GM21390 (cell line): ENCODE data around the gene ESRRA.

ENCODE experiments used
- ATAC-seq: cut with Tn5 transposase; IDR thresholded peaks from one replicate; pipeline ENCODE4 v1.9.1; 2021; ENCODE audit not compliant: unreplicated experiment

ESRRA gene

GRCh38 chr11:64348383-64349024, 43.2 kb downstream of the ESRRA start:
- ATAC-seq: no peak

GRCh38 chr11:64349025-64349387, 43.7 kb downstream of the ESRRA start:
- ATAC-seq: no peak

- ATAC-seq: no peak
These were observed 44.1 kb downstream of the ESRRA start for GRCh38 chr11:64349404-64349803.

- ATAC-seq: no peak
These were observed 45.9 kb downstream of the ESRRA start for GRCh38 chr11:64351136-64351631.

DNA sequence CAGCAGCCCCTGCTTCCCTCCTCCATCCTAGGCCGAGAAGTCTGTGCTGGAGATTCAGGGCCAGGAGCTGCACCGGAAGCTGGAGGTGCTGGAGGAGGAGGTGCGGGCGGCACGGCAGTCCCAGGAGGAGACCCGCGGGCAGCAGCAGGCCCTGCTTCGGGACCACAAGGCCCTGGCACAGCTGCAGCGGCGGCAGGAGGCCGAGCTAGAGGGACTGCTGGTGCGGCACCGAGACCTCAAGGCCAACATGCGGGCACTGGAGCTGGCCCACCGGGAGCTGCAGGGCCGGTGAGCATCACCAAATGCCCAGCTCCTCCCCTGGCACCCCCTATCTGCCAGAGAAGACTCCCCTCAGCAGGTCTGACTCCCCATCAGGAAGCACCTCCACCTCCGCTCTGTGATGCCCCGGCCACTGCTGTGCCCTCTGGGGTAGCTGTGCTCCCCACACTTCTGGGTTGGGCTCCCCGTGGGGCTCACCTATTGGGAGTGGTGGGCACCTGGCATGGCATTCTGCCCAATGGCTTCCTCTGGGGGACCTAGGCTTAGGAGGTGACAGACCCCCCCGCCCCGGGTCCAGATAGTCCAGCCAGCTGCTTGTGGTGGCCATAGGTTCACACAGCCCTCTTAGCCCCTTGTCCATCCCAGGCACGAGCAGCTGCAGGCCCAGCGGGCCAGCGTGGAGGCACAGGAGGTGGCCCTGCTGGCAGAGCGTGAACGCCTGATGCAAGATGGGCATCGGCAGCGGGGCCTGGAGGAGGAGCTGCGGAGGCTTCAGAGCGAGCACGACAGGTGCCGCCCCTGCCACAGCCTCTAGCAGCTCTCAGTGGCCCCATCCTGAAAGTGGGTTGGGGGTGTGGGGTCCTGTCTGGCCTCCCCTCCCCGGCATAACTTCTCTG, 47.0 kb downstream of the ESRRA start:
- ATAC-seq: no peak

GRCh38 chr11:64352995-64353714, 47.8 kb downstream of the ESRRA start:
- ATAC-seq: no peak

GRCh38 chr11:64353715-64354506, 48.6 kb downstream of the ESRRA start:
- no peak for ATAC-seq

- ATAC-seq: no peak
These were observed 50.0 kb downstream of the ESRRA start for GRCh38 chr11:64355078-64355940.

- no peak for ATAC-seq
These were observed 51.4 kb downstream of the ESRRA start for GRCh38 chr11:64356498-64357411.

GRCh38 chr11:64357446-64357845, 52.1 kb downstream of the ESRRA start:
- no peak for ATAC-seq

DNA sequence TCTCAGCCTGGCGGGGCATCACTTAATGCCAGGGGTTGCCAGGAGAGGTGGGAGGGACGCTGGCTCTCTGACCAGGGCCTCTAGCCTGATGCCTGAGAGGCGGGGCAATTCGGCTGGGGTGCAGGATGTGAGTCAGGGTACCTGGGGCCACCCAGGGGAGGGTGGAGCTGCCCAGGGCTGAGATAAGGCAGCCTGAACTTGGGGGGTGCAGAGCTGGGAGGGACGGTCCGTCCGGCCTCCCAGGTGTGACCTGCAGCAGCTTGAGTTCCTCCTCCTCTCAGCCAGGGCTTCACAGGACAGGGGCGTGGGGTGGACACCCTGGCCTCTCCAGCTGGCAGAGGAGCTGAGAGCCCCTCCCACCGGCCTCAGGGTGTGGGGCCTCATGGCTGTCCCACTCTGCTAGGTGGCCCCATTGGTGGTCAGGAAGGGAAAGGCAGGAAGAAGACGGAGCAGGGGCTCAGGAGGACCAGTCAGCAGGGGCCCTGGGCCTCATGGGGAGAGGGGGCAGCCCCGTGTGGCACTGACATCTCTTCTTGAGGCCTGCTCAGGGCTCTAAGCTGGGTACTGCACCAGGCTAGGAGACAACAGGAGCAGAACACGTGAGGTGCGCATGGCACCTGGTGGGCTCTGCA, 52.7 kb downstream of the ESRRA start:
- ATAC-seq: no peak

DNA sequence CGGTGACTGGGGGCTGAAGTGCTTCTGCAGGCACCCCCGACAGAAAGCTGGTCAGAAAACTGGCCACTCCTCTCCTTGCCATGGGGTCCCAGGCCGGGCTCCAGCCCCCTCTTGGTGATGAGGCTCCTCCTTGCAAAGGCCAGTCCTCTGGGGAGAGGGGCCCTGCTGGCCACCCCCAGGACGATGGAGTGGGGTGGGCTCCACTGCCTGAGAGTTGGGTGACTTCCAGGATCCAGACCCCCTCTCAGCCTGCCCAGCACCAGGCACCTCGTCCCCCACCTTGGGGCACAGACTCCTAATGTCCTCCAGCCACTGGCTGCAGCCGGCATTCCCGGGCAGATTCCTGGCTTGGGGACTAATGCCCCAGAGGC, 53.2 kb downstream of the ESRRA start:
- no peak for ATAC-seq

DNA sequence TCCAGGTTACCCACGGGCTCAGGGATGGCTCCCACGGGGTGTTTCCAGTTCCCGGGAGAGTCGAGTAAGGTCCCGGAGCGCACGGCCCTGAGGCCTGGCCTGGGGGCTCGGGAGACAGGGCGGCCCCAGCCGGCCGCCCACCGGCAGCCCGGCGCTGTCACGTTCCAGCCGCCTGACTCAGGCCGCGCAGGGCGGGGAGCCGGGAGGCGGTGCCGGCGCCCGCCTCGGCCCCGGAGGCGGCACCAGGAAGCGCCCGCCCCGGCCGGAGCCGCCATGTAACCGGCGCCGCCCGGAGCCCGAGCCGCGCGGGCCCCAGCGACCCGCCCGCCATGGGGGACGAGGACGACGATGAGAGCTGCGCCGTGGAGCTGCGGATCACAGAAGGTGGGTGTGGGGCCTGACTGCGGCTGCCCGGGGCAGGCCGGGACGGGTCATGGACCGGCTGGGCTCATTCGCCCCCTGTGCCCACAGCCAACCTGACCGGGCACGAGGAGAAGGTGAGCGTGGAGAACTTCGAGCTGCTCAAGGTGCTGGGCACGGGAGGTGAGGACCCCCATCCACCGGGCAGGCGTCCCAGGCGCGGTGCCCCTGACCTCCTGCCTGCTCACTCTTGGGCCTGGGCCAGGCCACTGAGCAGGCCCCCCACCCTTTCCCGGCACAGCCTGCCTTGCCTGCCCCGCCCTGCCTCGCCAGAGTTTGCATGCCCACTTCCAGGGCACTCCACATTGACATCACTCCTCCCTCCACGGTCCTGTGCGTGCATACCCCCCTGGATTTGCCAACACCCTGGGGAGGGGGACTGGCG, 53.8 kb downstream of the ESRRA start, which contains the start of gene RPS6KA4:
RPS6KA4 (plus strand) TSS at position 256 of the 805 bp plus-strand sequence; CDS start at position 330, 74 bp downstream.
- peak; percentile 48 for ATAC-seq

- no peak for ATAC-seq
These were observed 54.6 kb downstream of the ESRRA start for GRCh38 chr11:64359712-64360445.

DNA sequence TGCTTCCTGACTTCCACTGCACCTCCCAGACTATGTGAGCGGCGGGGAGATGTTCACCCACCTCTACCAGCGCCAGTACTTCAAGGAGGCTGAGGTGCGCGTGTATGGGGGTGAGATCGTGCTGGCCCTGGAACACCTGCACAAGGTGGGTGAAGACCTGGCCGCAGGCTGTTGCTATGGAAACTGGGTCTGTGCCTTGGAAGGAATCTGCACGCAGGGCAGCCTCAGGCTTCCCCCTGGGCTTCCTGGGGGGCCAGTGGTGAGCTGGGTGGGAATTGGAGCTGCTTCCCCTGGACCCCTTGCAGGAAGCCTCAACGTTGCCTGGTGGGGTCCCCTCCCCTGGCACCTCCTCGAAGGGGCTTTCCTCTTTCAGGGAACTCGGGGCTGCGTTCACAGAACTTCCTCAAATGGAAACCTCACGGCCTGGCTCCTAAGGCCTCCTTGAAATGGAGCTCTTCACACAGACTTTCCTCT, 55.2 kb downstream of the ESRRA start:
- ATAC-seq: no peak

- ATAC-seq: no peak
These were observed 56.3 kb downstream of the ESRRA start for GRCh38 chr11:64361659-64362058.

DNA sequence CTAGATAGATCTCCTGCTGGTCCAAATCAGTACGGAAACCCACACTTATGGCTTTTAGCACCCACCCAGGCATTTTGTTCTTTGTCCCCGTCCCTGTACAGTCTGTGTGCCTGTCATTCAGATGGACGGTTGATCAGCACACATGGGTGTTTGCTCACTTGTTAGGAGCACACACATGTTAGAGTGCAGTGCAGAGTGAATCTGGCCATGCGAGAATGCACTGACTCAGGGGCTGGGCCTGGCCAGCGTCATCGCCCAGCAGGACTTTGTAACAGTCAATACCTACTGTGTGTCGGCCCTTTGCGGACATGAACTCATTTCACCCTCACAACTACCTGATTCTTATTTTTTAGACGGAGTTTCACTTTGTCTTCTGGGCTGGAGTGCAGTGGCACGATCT, 57.0 kb downstream of the ESRRA start:
- no peak for ATAC-seq
